Measurements from ENCODE around the gene MRGPRF. TPM values are rescaled to one million over a fixed set of nuclear protein-coding genes. Genes with fewer than 3 reads are reported as not detected.

The MRGPRF gene, protein sequence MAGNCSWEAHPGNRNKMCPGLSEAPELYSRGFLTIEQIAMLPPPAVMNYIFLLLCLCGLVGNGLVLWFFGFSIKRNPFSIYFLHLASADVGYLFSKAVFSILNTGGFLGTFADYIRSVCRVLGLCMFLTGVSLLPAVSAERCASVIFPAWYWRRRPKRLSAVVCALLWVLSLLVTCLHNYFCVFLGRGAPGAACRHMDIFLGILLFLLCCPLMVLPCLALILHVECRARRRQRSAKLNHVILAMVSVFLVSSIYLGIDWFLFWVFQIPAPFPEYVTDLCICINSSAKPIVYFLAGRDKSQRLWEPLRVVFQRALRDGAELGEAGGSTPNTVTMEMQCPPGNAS
- total RNA-seq = not detected
- total RNA-seq (2013) = not detected

- peaks cover 14 to 18% of the 10 kb centered on the region in 2 donors for H3K27me3 Mint-ChIP-seq (ENCODE audit: low read depth in 2 of 2)
- Histone ChIP-seq H3K4me3 (ENCODE audit: low read length) (no peak within 1 kb of the TSS), H3K4me1 (ENCODE audit: control insufficient read depth, insufficient read depth, low read length) (peaks cover 18% of the 10 kb centered on the region), H3K9me3 (ENCODE audit: control insufficient read depth, insufficient read depth, low read length) (no peaks in the 10 kb centered on the region), H3K27me3 (ENCODE audit: control insufficient read depth, insufficient read depth, low read length) (peaks cover 26% of the 10 kb centered on the region), H3K27ac (ENCODE audit: low read length) (no peak within 1 kb of the TSS), H3K36me3 (ENCODE audit: control insufficient read depth, insufficient read depth, low read length) (no peaks in the 10 kb centered on the region)
- H3K36me3 Mint-ChIP-seq = no peaks in the 10 kb centered on the region
- WGBS (ENCODE audit: insufficient coverage) = 11% methylated on average over 41 of the region's 43 CpGs
- H3K9me3 Mint-ChIP-seq = no peaks in the 10 kb centered on the region
- H3K4me3 Mint-ChIP-seq = no peak within 1 kb of the TSS
- intact Hi-C loops (cut with micrococcal nuclease) = no loop called here
- peak in 1 of 2 donors; percentile 17 for DNase-seq
- no peak within 1 kb of the TSS for H3K27ac Mint-ChIP-seq
- peak in 2 of 3 donors; percentile 43 to 45 for ATAC-seq
- TF ChIP-seq CTCF (IDR thresholded peaks at IDR 0.05) = no peak
- peaks cover 0 to 12% of the 10 kb centered on the region in 2 donors for H3K4me1 Mint-ChIP-seq
These were observed at the start of gene MRGPRF for GRCh38 chr11:69013009-69013951. TSS of gene MRGPRF (minus strand) at chr11:69013246. CDS start at chr11:69009901, 3,345 bp downstream.

GRCh38 chr11:69062169-69062855, 49.3 kb upstream of the MRGPRF start:
- H3K27ac Mint-ChIP-seq = peak overlapping the region in 1 of 2 donors; percentile 15

DNA sequence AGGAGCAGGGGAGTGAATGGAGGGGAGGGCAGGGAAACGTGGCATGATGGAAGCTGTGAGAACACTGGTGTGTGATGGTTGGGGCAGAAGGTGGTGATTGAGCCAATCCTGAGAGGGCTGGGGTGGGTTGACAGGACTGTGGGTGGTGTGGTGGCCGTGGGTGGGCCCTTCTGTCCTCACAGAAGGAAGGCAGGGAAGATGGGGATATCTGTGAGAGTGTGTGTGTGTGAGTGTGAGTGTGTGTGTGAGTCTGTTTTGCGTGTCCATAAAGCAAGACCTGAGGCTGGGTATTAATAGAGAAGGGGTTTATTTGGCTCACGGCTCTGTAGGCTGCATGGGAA, 48.6 kb upstream of the MRGPRF start:
- no peaks in the 10 kb centered on the region for H3K9me3 Mint-ChIP-seq
- Histone ChIP-seq H3K27me3 (ENCODE audit: control insufficient read depth, insufficient read depth, low read length) (no peaks in the 10 kb centered on the region), H3K4me3 (ENCODE audit: low read length) (no peak overlapping the region), H3K36me3 (ENCODE audit: control insufficient read depth, insufficient read depth, low read length) (peaks cover 9% of the 10 kb centered on the region), H3K9me3 (ENCODE audit: control insufficient read depth, insufficient read depth, low read length) (no peaks in the 10 kb centered on the region), H3K4me1 (ENCODE audit: control insufficient read depth, insufficient read depth, low read length) (peaks cover 52% of the 10 kb centered on the region), H3K27ac (ENCODE audit: low read length) (no peak overlapping the region)
- no peaks in the 10 kb centered on the region for H3K27me3 Mint-ChIP-seq (ENCODE audit: low read depth in 2 of 2)
- H3K4me1 Mint-ChIP-seq = peaks cover 0 to 18% of the 10 kb centered on the region in 2 donors
- peak overlapping the region in 1 of 2 donors; percentile 15 for H3K27ac Mint-ChIP-seq
- H3K36me3 Mint-ChIP-seq = no peaks in the 10 kb centered on the region
- no peak for ATAC-seq
- H3K4me3 Mint-ChIP-seq = no peak overlapping the region
- TF ChIP-seq CTCF (IDR thresholded peaks at IDR 0.05) = no peak
- WGBS (ENCODE audit: insufficient coverage) = 84% methylated on average over 4 of the region's 4 CpGs
- intact Hi-C loops (cut with micrococcal nuclease) = no loop called here
- DNase-seq = no peak

More at GRCh38 chr11:69062169-69062855, 49.3 kb upstream of the MRGPRF start:
- Mint-ChIP-seq H3K36me3 (no peaks in the 10 kb centered on the region), H3K4me1 (peaks cover 0 to 18% of the 10 kb centered on the region in 2 donors), H3K9me3 (no peaks in the 10 kb centered on the region), H3K27me3 (ENCODE audit: low read depth in 2 of 2) (no peaks in the 10 kb centered on the region), H3K4me3 (no peak overlapping the region)
- no peak for TF ChIP-seq CTCF (IDR thresholded peaks at IDR 0.05)
- ATAC-seq = no peak
- no peak overlapping the region for H3K4me3 ChIP-seq (ENCODE audit: low read length)
- no peaks in the 10 kb centered on the region for H3K27me3 ChIP-seq (ENCODE audit: control insufficient read depth, insufficient read depth, low read length)
- peaks cover 46% of the 10 kb centered on the region for H3K4me1 ChIP-seq (ENCODE audit: control insufficient read depth, insufficient read depth, low read length)
- H3K27ac ChIP-seq (ENCODE audit: low read length) = no peak overlapping the region
- intact Hi-C loops (cut with micrococcal nuclease) = no loop called here
- no peaks in the 10 kb centered on the region for H3K9me3 ChIP-seq (ENCODE audit: control insufficient read depth, insufficient read depth, low read length)
- no peak for DNase-seq
- 96% methylated on average over 15 of the region's 15 CpGs for WGBS (ENCODE audit: insufficient coverage)
- H3K36me3 ChIP-seq (ENCODE audit: control insufficient read depth, insufficient read depth, low read length) = peaks cover 9% of the 10 kb centered on the region
